ENCODE measurements around the gene PCP2. TPM values are rescaled to one million over a fixed set of nuclear protein-coding genes. Genes with fewer than 3 reads are reported as not detected.

Gene PCP2
- total RNA-seq, 4 donors from 2014 or later = 2.3 to 13.4 (median 7.8) TPM; not detected in 1

GRCh38 chr19:7598180-7598579, 35.3 kb downstream of the PCP2 start:
- Histone ChIP-seq H3K36me3 (no peaks in the 10 kb centered on the region), H3K27ac (no peak overlapping the region), H3K9me3 (no peaks in the 10 kb centered on the region), H3K4me3 (no peak overlapping the region), H3K27me3 (peaks cover 0 to 7% of the 10 kb centered on the region in 2 donors), H3K4me1 (peaks cover 0 to 9% (median 4%) of the 10 kb centered on the region in 4 donors)
- no peak for DNase-seq
- no peak for TF ChIP-seq POLR2A (IDR thresholded peaks at IDR 0.05)
- TF ChIP-seq, protein P1, sequence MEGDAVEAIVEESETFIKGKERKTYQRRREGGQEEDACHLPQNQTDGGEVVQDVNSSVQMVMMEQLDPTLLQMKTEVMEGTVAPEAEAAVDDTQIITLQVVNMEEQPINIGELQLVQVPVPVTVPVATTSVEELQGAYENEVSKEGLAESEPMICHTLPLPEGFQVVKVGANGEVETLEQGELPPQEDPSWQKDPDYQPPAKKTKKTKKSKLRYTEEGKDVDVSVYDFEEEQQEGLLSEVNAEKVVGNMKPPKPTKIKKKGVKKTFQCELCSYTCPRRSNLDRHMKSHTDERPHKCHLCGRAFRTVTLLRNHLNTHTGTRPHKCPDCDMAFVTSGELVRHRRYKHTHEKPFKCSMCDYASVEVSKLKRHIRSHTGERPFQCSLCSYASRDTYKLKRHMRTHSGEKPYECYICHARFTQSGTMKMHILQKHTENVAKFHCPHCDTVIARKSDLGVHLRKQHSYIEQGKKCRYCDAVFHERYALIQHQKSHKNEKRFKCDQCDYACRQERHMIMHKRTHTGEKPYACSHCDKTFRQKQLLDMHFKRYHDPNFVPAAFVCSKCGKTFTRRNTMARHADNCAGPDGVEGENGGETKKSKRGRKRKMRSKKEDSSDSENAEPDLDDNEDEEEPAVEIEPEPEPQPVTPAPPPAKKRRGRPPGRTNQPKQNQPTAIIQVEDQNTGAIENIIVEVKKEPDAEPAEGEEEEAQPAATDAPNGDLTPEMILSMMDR (IDR thresholded peaks at IDR 0.05) = no peak

- Histone ChIP-seq H3K4me3 (peak overlapping the region in 1 of 4 donors; percentile 66), H3K27me3 (peaks cover 0 to 7% of the 10 kb centered on the region in 2 donors), H3K36me3 (no peaks in the 10 kb centered on the region), H3K9me3 (no peaks in the 10 kb centered on the region), H3K4me1 (peaks cover 0 to 9% (median 4%) of the 10 kb centered on the region in 4 donors), H3K27ac (no peak overlapping the region)
- DNase-seq = no peak
- no peak for TF ChIP-seq POLR2A (IDR thresholded peaks at IDR 0.05)
- TF ChIP-seq, protein P1 (IDR thresholded peaks at IDR 0.05) = no peak
These were observed 35.8 kb downstream of the PCP2 start for GRCh38 chr19:7597689-7598088.

DNA sequence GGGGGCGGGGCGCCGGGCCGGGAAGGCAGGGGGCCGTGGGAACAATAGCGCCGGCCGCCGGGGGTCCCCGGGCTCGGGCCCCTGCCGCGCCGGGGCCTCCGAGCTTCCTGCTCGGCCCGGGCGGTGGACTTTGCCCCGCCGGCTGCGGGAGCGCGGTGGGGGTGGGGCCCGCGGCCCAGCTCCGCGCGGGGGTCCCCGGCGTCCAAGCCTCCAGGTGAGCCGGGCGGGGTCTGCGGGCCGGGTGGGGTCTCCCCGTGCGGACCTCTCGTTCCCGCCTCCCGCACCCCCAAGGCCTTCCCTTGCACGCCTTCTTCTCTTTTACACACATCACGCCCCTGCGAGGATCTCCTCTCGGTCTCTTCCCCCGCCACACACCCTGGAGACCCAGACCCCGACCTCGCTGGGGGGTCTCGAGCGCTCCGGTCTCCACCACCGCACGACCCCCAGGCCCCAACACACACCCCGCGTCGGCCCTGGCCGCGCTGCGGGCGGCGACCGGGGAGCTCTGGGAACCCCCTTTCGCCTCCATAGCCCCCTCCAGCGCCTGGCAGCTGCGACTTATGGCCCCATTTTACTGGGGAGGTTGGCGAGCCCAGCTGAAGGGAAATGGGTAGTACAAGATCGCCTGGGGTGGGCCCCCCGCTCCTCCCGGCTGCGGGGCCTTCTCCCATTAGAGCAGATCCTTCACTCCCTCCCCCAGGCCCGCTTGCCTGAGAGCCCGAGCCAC, 37.1 kb downstream of the PCP2 start:
- peaks cover 0 to 7% of the 10 kb centered on the region in 2 donors for H3K27me3 ChIP-seq
- no peaks in the 10 kb centered on the region for H3K9me3 ChIP-seq
- H3K4me1 ChIP-seq = peaks cover 0 to 9% (median 4%) of the 10 kb centered on the region in 4 donors
- DNase-seq = no peak
- H3K36me3 ChIP-seq = no peaks in the 10 kb centered on the region
- H3K4me3 ChIP-seq = peak overlapping the region; percentile 44 to 78 (median 59)
- TF ChIP-seq, protein P1 (IDR thresholded peaks at IDR 0.05) = no peak
- H3K27ac ChIP-seq = peak overlapping the region in 3 of 4 donors; percentile 59 to 87 (median 71)

DNA sequence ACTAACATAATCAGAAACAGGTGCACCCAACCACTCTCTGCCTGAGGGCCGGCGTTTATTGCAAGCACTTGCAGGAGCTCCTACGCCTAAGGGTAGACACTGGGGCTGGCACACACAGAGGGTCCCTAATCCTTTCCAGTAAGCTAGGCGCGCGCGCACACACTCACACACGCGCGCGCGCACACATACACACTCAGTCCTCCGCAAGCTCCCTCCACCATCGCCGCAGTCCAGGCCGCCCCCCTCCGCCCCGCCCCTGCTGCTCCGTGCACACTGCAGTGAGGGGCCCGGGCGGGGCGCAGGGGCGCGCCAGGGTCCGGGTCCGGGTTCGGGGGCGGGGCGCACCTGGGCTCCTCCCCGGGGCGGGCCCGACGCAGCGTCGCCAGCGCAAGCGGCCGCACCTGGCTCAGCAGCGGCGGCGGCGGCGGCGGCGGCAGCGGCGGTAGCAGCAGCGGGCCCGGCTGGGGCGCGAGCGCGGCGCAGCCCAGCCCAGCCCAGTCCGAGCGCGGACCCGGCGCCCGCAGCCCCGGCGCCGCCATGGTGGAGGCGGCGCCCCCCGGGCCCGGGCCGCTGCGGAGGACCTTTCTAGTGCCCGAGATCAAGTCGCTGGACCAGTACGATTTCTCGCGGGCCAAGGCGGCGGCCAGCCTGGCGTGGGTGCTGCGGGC, 37.9 kb downstream of the PCP2 start, which contains the start of gene CAMSAP3:
CAMSAP3 (plus strand) TSS at position 398 of the 668 bp plus-strand sequence; CDS start at position 538, 140 bp downstream.
- H3K4me3 ChIP-seq = peak within 1 kb of the TSS; percentile 44 to 78 (median 59)
- peak within 1 kb of the TSS in 3 of 4 donors; percentile 59 to 87 (median 71) for H3K27ac ChIP-seq
- DNase-seq = peak in 2 of 3 donors; percentile 71 to 85
- peaks cover 0 to 9% (median 4%) of the 10 kb centered on the region in 4 donors for H3K4me1 ChIP-seq
- H3K9me3 ChIP-seq = no peaks in the 10 kb centered on the region
- H3K36me3 ChIP-seq = no peaks in the 10 kb centered on the region
- TF ChIP-seq, protein P1 (IDR thresholded peaks at IDR 0.05) = no peak
- TF ChIP-seq POLR2A (IDR thresholded peaks at IDR 0.05) = peak in 1 of 2 donors; percentile 76
- H3K27me3 ChIP-seq = peaks cover 0 to 7% of the 10 kb centered on the region in 2 donors

GRCh38 chr19:7590256-7590655, 43.3 kb downstream of the PCP2 start:
- no peaks in the 10 kb centered on the region for H3K27me3 ChIP-seq
- no peaks in the 10 kb centered on the region for H3K4me1 ChIP-seq
- TF ChIP-seq POLR2A (IDR thresholded peaks at IDR 0.05) = no peak
- TF ChIP-seq, protein P1 (IDR thresholded peaks at IDR 0.05) = no peak
- DNase-seq = no peak
- no peak overlapping the region for H3K27ac ChIP-seq
- H3K9me3 ChIP-seq = no peaks in the 10 kb centered on the region
- H3K4me3 ChIP-seq = no peak overlapping the region
- H3K36me3 ChIP-seq = no peaks in the 10 kb centered on the region

All from Peyer's patch (tissue), 4 donors.